A549 (cell line): ENCODE results near the gene NME7. TPM values are rescaled to one million over a fixed set of nuclear protein-coding genes. Genes with fewer than 3 reads are reported as not detected.
"Not testable (repeated sequence)": the region's sequence is repeated elsewhere in the genome, so short reads cannot be mapped to it uniquely, and the experiment has no call there.

Experiments
- ATAC-seq, 2 experiments: fragments of 200-7000 bp in 1 of 2; fragments of >200 bp in 1 of 2; cut with Nextera tagmentation in 1 of 2; cut with Tn5 transposase in 1 of 2; 3 replicates each; pipeline versions ENCODE4 v1.8.0 to v1.9.1; 2018 to 2020; ENCODE audit warnings: mild to moderate bottlenecking in 1 of 2, moderate library complexity in 1 of 2
- CTCF ChIA-PET: fragments of 300-600 bp; sonication (Branson Sonifier 250); formaldehyde crosslinking; extraction: SDS; loops from one replicate; lab custom pipeline; 2021; ENCODE audit warnings: antibody characterized with exemption, inconsistent platforms; lab: Yijun Ruan, JAX
- POLR2A ChIA-PET: fragments of 350-600 bp; formaldehyde crosslinking; extraction: SDS; loops from one replicate; lab custom pipeline; 2021; ENCODE audit warnings: antibody characterized with exemption, inconsistent platforms; lab: Yijun Ruan, JAX
- DNase-seq, 2 experiments: peaks; one replicate each; pipeline versions ENCODE4 v3.0.0 to v3.0.0-alpha.2; 2011 to 2016; ENCODE audit warnings: low read depth in 1 of 2, low spot score in 1 of 2
- FAIRE-seq: peaks from 2 replicates; lab custom pipeline; 2011; peaks lifted over from hg19 to GRCh38; lab: Jason Lieb, UNC
- H3K27ac ChIP-seq, 2 experiments: fragments of >200 bp; sonication (Bioruptor Twin); formaldehyde crosslinking; 3 replicates each; pipeline ENCODE4 v1.5.1; 2016 to 2017
- H3K4me1 ChIP-seq: fragments of >200 bp; sonication (Bioruptor Twin); formaldehyde crosslinking; 3 replicates; pipeline ENCODE4 v1.6.1; 2016
- H3K4me2 ChIP-seq: fragments of >200 bp; sonication (Bioruptor Twin); formaldehyde crosslinking; 3 replicates; pipeline ENCODE4 v1.6.1; 2016
- H3K4me3 ChIP-seq: fragments of >200 bp; sonication (Bioruptor Twin); formaldehyde crosslinking; 3 replicates; pipeline ENCODE4 v1.5.1; 2016
- H3K9me3 ChIP-seq: fragments of >200 bp; sonication (Bioruptor Twin); formaldehyde crosslinking; 3 replicates; pipeline ENCODE4 v1.6.1; 2016
- BCL3 ChIP-seq: fragments of >200 bp; sonication (Bioruptor Twin); formaldehyde crosslinking; IDR thresholded peaks from 3 replicates; pipeline ENCODE4 v1.6.1; 2016
- BHLHE40 ChIP-seq: IDR thresholded peaks from 2 replicates; pipeline ENCODE4 v1.6.1; 2012; ENCODE audit warnings: low read depth, low read length, inconsistent platforms
- CEBPB ChIP-seq, 2 experiments: fragments of >200 bp in 1 of 2; sonication (Bioruptor Twin) in 1 of 2; formaldehyde crosslinking in 1 of 2; IDR thresholded peaks; 2 replicates each; pipeline ENCODE4 v1.6.1; 2012 to 2016
- CHD4 ChIP-seq: fragments of 200-600 bp; sonication (generic); IDR thresholded peaks from 2 replicates; pipeline ENCODE4 v1.6.1; 2016; ENCODE audit warnings: antibody characterized with exemption, mild to moderate bottlenecking, borderline replicate concordance
- E2F6 ChIP-seq: IDR thresholded peaks from 2 replicates; pipeline ENCODE4 v1.6.1; 2012; ENCODE audit warnings: low read depth, borderline replicate concordance
- EHF ChIP-seq: fragments of 250-450 bp; sonication (Bioruptor Pico); IDR thresholded peaks from 2 replicates; pipeline ENCODE4 v1.5.0; 2020; ENCODE audit warnings: mild to moderate bottlenecking
- EHMT2 ChIP-seq: fragments of 200-600 bp; sonication (generic); IDR thresholded peaks from 2 replicates; pipeline ENCODE4 v1.6.1; 2016; ENCODE audit warnings: antibody characterized with exemption, low read depth, mild to moderate bottlenecking, moderate library complexity
- FOSB ChIP-seq: fragments of 250-450 bp; sonication (Bioruptor Pico); IDR thresholded peaks from 2 replicates; pipeline ENCODE4 v1.5.0; 2020; ENCODE audit warnings: mild to moderate bottlenecking, moderate library complexity
- FOXS1 ChIP-seq: fragments of 250-450 bp; sonication (Bioruptor Pico); IDR thresholded peaks from 2 replicates; pipeline ENCODE4 v1.5.0; 2020; ENCODE audit warnings: mild to moderate bottlenecking, moderate library complexity
- HDAC2 ChIP-seq: fragments of 200-600 bp; sonication (generic); IDR thresholded peaks from 2 replicates; pipeline ENCODE4 v1.6.1; 2016
- HES2 ChIP-seq: fragments of >200 bp; sonication (Bioruptor Twin); formaldehyde crosslinking; IDR thresholded peaks from 2 replicates; pipeline ENCODE4 v1.6.1; 2016
- HEYL ChIP-seq: fragments of 250-450 bp; sonication (Bioruptor Pico); IDR thresholded peaks from 2 replicates; pipeline ENCODE4 v1.8.0; 2021; ENCODE audit warnings: mild to moderate bottlenecking, moderate library complexity
- KDM1A ChIP-seq: fragments of 200-600 bp; sonication (generic); IDR thresholded peaks from 2 replicates; pipeline ENCODE4 v1.6.1; 2016; ENCODE audit warnings: low read depth, mild to moderate bottlenecking
- MAZ ChIP-seq: fragments of 150-350 bp; IDR thresholded peaks from 2 replicates; pipeline ENCODE4 v1.6.1; 2014; ENCODE audit warnings: antibody characterized with exemption, low read depth, low read length, borderline replicate concordance
- MYC ChIP-seq: IDR thresholded peaks from 2 replicates; pipeline ENCODE4 v1.6.1; 2012; ENCODE audit warnings: mild to moderate bottlenecking, inconsistent platforms, low read length, improper control_type of control experiment, borderline replicate concordance
- NPAS2 ChIP-seq: fragments of 250-450 bp; sonication (Bioruptor Pico); IDR thresholded peaks from 2 replicates; pipeline ENCODE4 v1.8.0; 2022; ENCODE audit warnings: mild to moderate bottlenecking, moderate library complexity, borderline replicate concordance
- NR3C1 ChIP-seq: fragments of >200 bp; sonication (Bioruptor Twin); formaldehyde crosslinking; IDR thresholded peaks from 3 replicates; pipeline ENCODE4 v1.6.1; 2017
- PBX3 ChIP-seq: IDR thresholded peaks from 2 replicates; pipeline ENCODE4 v1.6.1; 2012
- POLR2AphosphoS2 ChIP-seq: conservative IDR thresholded peaks from 2 replicates; pipeline ENCODE4 v1.6.1; 2012; ENCODE audit warnings: low read length, improper control_type of control experiment, inconsistent platforms
- RCOR1 ChIP-seq: fragments of 150-350 bp; IDR thresholded peaks from 2 replicates; pipeline ENCODE4 v1.6.1; 2014; ENCODE audit warnings: antibody characterized with exemption, low read length, low read depth
- SMC3 ChIP-seq: fragments of >200 bp; sonication (Bioruptor Twin); formaldehyde crosslinking; IDR thresholded peaks from 3 replicates; pipeline ENCODE4 v1.6.1; 2018; ENCODE audit warnings: inconsistent platforms
- SREBF2 ChIP-seq: fragments of 450-650 bp; IDR thresholded peaks from 2 replicates; pipeline ENCODE4 v1.6.1; 2014; ENCODE audit warnings: mild to moderate bottlenecking, moderate library complexity
- TP53 ChIP-seq: fragments of 250-450 bp; sonication (Bioruptor Pico); IDR thresholded peaks from 2 replicates; pipeline ENCODE4 v1.5.0; 2021; ENCODE audit warnings: mild to moderate bottlenecking, moderate library complexity
- ZC3H11A ChIP-seq: fragments of 450-650 bp; IDR thresholded peaks from 2 replicates; pipeline ENCODE4 v1.6.1; 2014; ENCODE audit warnings: antibody characterized with exemption, mild to moderate bottlenecking
- ZNF302 ChIP-seq: fragments of 250-450 bp; sonication (Bioruptor Pico); IDR thresholded peaks from 2 replicates; pipeline ENCODE4 v1.9.0; 2021; ENCODE audit warnings: inconsistent platforms, mild to moderate bottlenecking, moderate library complexity
- WGBS: methylation state at CpG from one replicate; pipeline ENCODE4 v1.1.6; 2017; ENCODE audit errors: missing lambda C conversion rate; 5-methylcytosine and 5-hydroxymethylcytosine counted together
- polyA plus RNA-seq, 4 experiments: library from polyadenylated mRNA; depleted of rRNA in 3 of 4; stranded (reverse); fragments of >200 nt; fragmentation: RNase III in 1 of 4; extraction: RNeasy Plus Mini Kit Qiagen cat#74134 plus additional on column Dnase treatment in 1 of 4; gene quantifications; 2 replicates in 3 of 4; 3 replicates in 1 of 4; pipeline ENCODE4 v1.2.3, GENCODE V29; 2011 to 2017

NME7 gene
- polyA plus RNA-seq, 2 of the 4 experiments (the other 2 are of a cell fraction) = 39.5 to 62.3 TPM

- no peak for TF ChIP-seq EHF (CRISPR knock-in tag)
- TF ChIP-seq FOXS1 = no peak
- TF ChIP-seq TP53 = no peak
- 0 out of 3 replicates have a peak, but pooled peaks have one; percentile 7 for TF ChIP-seq SMC3
- no peak for TF ChIP-seq HDAC2
- no peak; the same call in 1 of the 2 replicates for TF ChIP-seq PBX3
- no peak for TF ChIP-seq SREBF2
- TF ChIP-seq ZNF302 (CRISPR knock-in tag) = no peak
- no peak for TF ChIP-seq NR3C1
- TF ChIP-seq POLR2AphosphoS2 = no peak
- TF ChIP-seq ZC3H11A = no peak
- no peak for TF ChIP-seq FOSB (CRISPR knock-in tag)
- TF ChIP-seq HEYL (CRISPR knock-in tag) = no peak
- no peak for TF ChIP-seq CEBPB (IDR thresholded peaks at IDR 0.05)
- no peak for TF ChIP-seq CHD4
- TF ChIP-seq HES2 = no peak
- peak; percentile 77 for TF ChIP-seq MYC
- no peak for TF ChIP-seq RCOR1
- TF ChIP-seq KDM1A = no peak
- no peak for TF ChIP-seq EHMT2
- no peak for TF ChIP-seq BHLHE40
- peak; percentile 31; the same call in 1 of the 3 replicates for TF ChIP-seq BCL3
- TF ChIP-seq E2F6 = 0 out of 2 replicates have a peak, but pooled peaks have one; percentile 24
These were observed at the start of gene NME7, which contains the start of gene BLZF1 (continued) for GRCh38 chr1:169367686-169368405.

GRCh38 chr1:169414952-169415351 lies 47.4 kb upstream of the NME7 start:
- no peak overlapping the region for H3K4me3 ChIP-seq
- TF ChIP-seq FOSB (CRISPR knock-in tag) = no peak
- TF ChIP-seq NPAS2 (CRISPR knock-in tag) = no peak
- TF ChIP-seq MAZ = no peak
- TF ChIP-seq CHD4 = no peak
- no peak for TF ChIP-seq TP53
- TF ChIP-seq HES2 = no peak
- TF ChIP-seq, all 56 proteins: peak for 0
- no peaks in the 10 kb centered on the region for H3K9me3 ChIP-seq
- FAIRE-seq (no peak), DNase-seq (no peak), ATAC-seq (no peak)
- no peak overlapping the region for H3K4me2 ChIP-seq
- WGBS = 81% methylated on average over 2 of the region's 2 CpGs
- no peaks in the 10 kb centered on the region for H3K4me1 ChIP-seq
- ChIA-PET POLR2A (no interaction called here), CTCF (no interaction called here)
- H3K27ac ChIP-seq = no peak overlapping the region

GRCh38 chr1:169408340-169408739 lies 40.7 kb upstream of the NME7 start:
- DNase-seq, H3K9me3 ChIP-seq, H3K4me2 ChIP-seq, H3K4me3 ChIP-seq, CTCF ChIA-PET, H3K4me1 ChIP-seq, H3K27ac ChIP-seq, POLR2A ChIA-PET, ATAC-seq, FAIRE-seq: not testable (repeated sequence)
- whole genome bisulfite sequencing = 90% methylated on average over 2 of the region's 5 CpGs

- POLR2A ChIA-PET, H3K4me1 ChIP-seq, H3K4me2 ChIP-seq, H3K27ac ChIP-seq, ATAC-seq, CTCF ChIA-PET, DNase-seq, H3K4me3 ChIP-seq, FAIRE-seq: not testable (repeated sequence)
- 23% methylated on average over 1 of the region's 1 CpG for WGBS
- H3K9me3 ChIP-seq = peaks cover 12% of the 10 kb centered on the region; the same call in 2 of the 3 replicates
These were observed 35.0 kb upstream of the NME7 start for GRCh38 chr1:169402578-169402977.
